ENCODE results near the gene CDC42.

The CDC42 gene

GRCh38 chr1:22111115-22111514 is 58.6 kb downstream of the CDC42 start:
- DNase-seq (ENCODE audit: low spot score) = no peak

- no peak for DNase-seq (ENCODE audit: low spot score)
Measured at GRCh38 chr1:22111620-22112019, 59.1 kb downstream of the CDC42 start.

GRCh38 chr1:22112554-22112953 is 60.0 kb downstream of the CDC42 start:
- DNase-seq (ENCODE audit: low spot score) = no peak

- no peak for DNase-seq (ENCODE audit: low spot score)
Measured at GRCh38 chr1:22114083-22115012, 61.8 kb downstream of the CDC42 start.

- no peak for DNase-seq (ENCODE audit: low spot score)
Measured at GRCh38 chr1:22115286-22115685, 62.8 kb downstream of the CDC42 start.

- no peak for DNase-seq (ENCODE audit: low spot score)
Measured at GRCh38 chr1:22117238-22117637, 64.7 kb downstream of the CDC42 start.

GRCh38 chr1:22117851-22118250 is 65.3 kb downstream of the CDC42 start:
- DNase-seq (ENCODE audit: low spot score) = no peak

- no peak for DNase-seq (ENCODE audit: low spot score)
Measured at GRCh38 chr1:22118291-22118992, 65.9 kb downstream of the CDC42 start.

GRCh38 chr1:22119626-22120468 is 67.3 kb downstream of the CDC42 start:
- DNase-seq (ENCODE audit: low spot score) = no peak

GRCh38 chr1:22120469-22120790 is 67.9 kb downstream of the CDC42 start:
- no peak for DNase-seq (ENCODE audit: low spot score)

- no peak for DNase-seq (ENCODE audit: low spot score)
Measured at GRCh38 chr1:22121421-22121911, 69.0 kb downstream of the CDC42 start.

- no peak for DNase-seq (ENCODE audit: low spot score)
Measured at GRCh38 chr1:22122273-22123070, 70.0 kb downstream of the CDC42 start.

GRCh38 chr1:22123071-22123390 is 70.5 kb downstream of the CDC42 start:
- DNase-seq (ENCODE audit: low spot score) = no peak

- no peak for DNase-seq (ENCODE audit: low spot score)
Measured at GRCh38 chr1:22123901-22124404, 71.4 kb downstream of the CDC42 start.

GRCh38 chr1:22124592-22125229 is 72.2 kb downstream of the CDC42 start:
- DNase-seq (ENCODE audit: low spot score) = no peak

GRCh38 chr1:22126531-22126930 is 74.0 kb downstream of the CDC42 start:
- DNase-seq (ENCODE audit: low spot score) = no peak

GRCh38 chr1:22127248-22127647 is 74.7 kb downstream of the CDC42 start:
- DNase-seq (ENCODE audit: low spot score) = no peak

- no peak for DNase-seq (ENCODE audit: low spot score)
Measured at GRCh38 chr1:22127731-22128130, 75.2 kb downstream of the CDC42 start.

- no peak for DNase-seq (ENCODE audit: low spot score)
Measured at GRCh38 chr1:22128392-22128791, 75.9 kb downstream of the CDC42 start.

- no peak for DNase-seq (ENCODE audit: low spot score)
Measured at GRCh38 chr1:22129501-22130117, 77.1 kb downstream of the CDC42 start.

Data from cerebellar cortex (tissue), 1 donor.